ENCODE measurements around the gene RASGRF2. TPM values are rescaled to one million over a fixed set of nuclear protein-coding genes. Genes with fewer than 3 reads are reported as not detected.

Gene RASGRF2
- total RNA-seq, 1 experiment from 2014 or later, result 1.1 TPM

GRCh38 chr5:81205058-81205457 lies 244.9 kb downstream of the RASGRF2 start:
- DNase-seq (ENCODE audit: low read depth), result no peak

GRCh38 chr5:81207009-81207408 lies 246.8 kb downstream of the RASGRF2 start:
- no peak for DNase-seq (ENCODE audit: low read depth)

GRCh38 chr5:81208904-81209303 lies 248.7 kb downstream of the RASGRF2 start:
- peak; percentile 30 for DNase-seq (ENCODE audit: low read depth)

- no peak for DNase-seq (ENCODE audit: low read depth)
Observed at GRCh38 chr5:81209386-81209785, 249.2 kb downstream of the RASGRF2 start.

- DNase-seq (ENCODE audit: low read depth), result no peak
Observed at GRCh38 chr5:81209869-81210493, 249.8 kb downstream of the RASGRF2 start.

GRCh38 chr5:81212211-81212751 lies 252.1 kb downstream of the RASGRF2 start:
- DNase-seq (ENCODE audit: low read depth), result no peak

DNA sequence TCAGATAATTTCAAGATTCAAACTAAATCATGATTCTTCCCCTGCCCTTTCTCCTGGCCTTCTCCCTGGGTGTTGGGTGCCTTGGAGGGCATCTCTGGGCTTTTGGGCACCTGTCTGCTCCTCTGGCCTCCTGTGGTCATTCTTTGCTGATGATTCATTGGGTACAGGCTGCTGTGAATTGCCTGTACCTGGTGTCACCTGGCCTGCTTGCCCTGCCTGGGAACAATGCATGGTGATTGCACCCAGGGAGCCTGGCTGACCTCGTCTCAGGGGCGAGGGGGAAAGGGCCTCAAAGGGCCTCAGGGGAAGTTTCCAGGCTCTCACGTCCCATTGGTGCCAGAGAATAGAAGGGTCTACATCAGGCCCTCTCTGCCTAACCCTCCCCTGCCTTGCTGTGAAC lies 252.9 kb downstream of the RASGRF2 start:
- DNase-seq (ENCODE audit: low read depth), result no peak

GRCh38 chr5:81214848-81215247 lies 254.7 kb downstream of the RASGRF2 start:
- no peak for DNase-seq (ENCODE audit: low read depth)

- DNase-seq (ENCODE audit: low read depth), result no peak
Observed at GRCh38 chr5:81216152-81216551, 256.0 kb downstream of the RASGRF2 start.

DNA sequence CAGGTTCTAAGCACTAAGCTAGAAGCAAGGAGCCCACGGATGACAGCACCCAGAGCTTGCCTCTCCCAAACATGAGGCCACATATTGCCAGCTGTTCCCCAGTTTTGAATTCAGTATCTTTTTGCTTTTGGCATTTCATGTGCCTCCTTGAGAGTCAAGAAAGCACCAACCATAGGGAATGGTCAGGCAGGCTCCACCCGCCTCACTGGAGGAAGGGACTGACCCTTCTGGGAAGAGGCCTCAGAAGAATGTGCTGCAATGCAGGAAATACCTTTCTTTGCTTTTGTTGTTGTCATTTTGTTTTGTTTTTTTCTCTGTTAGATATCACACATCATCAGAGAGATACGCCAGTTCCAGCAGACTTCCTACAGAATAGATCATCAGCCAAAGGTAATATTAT lies 259.2 kb downstream of the RASGRF2 start:
- DNase-seq (ENCODE audit: low read depth), result no peak

- DNase-seq (ENCODE audit: low read depth), result no peak
Observed at GRCh38 chr5:81222285-81222684, 262.1 kb downstream of the RASGRF2 start.

DNA sequence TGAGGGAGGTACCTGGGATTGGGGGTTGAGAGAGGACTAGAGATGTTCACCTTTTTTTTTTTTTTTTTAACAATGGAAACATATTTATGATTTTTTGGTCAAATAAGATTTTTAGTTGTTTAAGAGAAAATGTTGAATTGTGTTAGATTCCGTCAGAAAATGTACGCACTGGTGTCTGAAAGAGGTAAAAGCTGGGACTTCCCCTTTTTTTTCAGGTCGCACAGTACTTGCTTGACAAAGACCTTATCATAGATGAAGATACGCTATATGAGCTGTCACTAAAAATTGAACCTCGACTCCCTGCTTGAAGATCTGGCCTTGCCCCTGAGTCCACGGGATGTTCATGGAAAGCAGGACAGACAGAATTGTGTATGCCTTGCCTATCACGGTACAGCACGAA lies 265.3 kb downstream of the RASGRF2 start:
- DNase-seq (ENCODE audit: low read depth), result no peak

- no peak for DNase-seq (ENCODE audit: low read depth)
Observed at GRCh38 chr5:81226286-81226685, 266.1 kb downstream of the RASGRF2 start.

DNA sequence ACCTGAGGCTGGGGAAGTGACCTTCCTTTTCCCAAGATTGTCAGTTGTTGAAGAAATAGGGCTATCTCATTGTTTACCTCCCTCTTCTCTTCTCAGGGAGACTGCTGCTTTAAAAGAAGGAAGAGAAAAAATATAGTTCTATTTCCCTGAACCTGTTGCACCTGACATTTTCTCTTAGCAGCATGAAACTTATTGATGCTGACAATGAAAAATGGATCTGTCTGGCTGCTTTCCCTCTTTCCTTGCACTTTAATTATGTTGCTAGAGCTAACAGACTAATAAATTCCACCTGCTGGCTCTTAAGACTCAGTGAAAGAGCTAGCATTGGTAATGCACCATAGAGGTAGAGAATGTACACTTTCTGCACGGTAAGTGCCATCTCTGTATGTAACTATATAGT lies 266.8 kb downstream of the RASGRF2 start:
- no peak for DNase-seq (ENCODE audit: low read depth)

GRCh38 chr5:81228084-81228483 lies 267.9 kb downstream of the RASGRF2 start:
- no peak for DNase-seq (ENCODE audit: low read depth)

DNA sequence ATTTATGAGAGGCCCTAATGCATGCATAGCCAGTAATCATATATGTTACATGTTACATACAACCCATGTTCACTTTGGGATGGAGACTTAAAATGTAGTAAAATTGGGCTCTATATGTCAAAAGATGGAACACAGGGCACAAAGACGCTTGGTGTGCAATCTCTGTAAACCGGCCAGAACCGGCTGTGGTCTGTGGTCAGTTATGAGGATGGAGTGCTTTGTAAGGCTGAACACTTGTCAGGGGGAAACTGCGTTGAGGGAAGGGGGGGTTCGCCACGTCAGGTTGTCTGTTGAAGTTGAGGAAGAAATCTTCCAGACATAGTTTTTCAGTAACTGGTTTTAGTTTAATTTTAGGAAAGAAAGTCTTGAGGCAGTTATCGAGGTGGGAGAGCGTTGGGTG lies 270.3 kb downstream of the RASGRF2 start:
- DNase-seq (ENCODE audit: low read depth), result no peak

GRCh38 chr5:81232464-81233079 lies 272.4 kb downstream of the RASGRF2 start:
- no peak for DNase-seq (ENCODE audit: low read depth)

- no peak for DNase-seq (ENCODE audit: low read depth)
Observed at GRCh38 chr5:81233080-81233634, 273.0 kb downstream of the RASGRF2 start, which contains the start of gene CKMT2. Gene CKMT2 (plus strand): TSS chr5:81233322. CDS start chr5:81251133, 17,811 bp downstream.

GRCh38 chr5:81234299-81234698 lies 274.1 kb downstream of the RASGRF2 start:
- DNase-seq (ENCODE audit: low read depth), result no peak

DNA sequence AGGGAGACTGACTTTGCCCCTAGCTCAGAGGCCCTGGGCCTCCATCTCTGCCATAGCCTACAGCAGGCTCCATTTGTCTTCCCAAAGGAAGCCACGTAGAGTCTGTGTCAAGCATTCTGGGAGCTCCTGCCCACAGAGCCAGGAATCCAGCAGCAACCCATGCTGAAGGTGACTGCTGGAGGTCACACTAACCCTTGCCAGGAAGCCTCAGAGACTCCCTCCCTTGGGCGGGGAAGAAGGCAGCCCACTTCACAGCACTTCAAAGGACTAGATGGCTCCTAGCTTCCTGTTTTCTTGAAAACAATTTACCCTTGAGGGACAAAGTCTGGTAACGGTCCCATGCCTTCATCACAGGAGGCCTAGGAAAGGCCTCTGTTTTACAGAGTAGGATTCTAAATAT lies 274.6 kb downstream of the RASGRF2 start:
- DNase-seq (ENCODE audit: low read depth), result no peak

DNA sequence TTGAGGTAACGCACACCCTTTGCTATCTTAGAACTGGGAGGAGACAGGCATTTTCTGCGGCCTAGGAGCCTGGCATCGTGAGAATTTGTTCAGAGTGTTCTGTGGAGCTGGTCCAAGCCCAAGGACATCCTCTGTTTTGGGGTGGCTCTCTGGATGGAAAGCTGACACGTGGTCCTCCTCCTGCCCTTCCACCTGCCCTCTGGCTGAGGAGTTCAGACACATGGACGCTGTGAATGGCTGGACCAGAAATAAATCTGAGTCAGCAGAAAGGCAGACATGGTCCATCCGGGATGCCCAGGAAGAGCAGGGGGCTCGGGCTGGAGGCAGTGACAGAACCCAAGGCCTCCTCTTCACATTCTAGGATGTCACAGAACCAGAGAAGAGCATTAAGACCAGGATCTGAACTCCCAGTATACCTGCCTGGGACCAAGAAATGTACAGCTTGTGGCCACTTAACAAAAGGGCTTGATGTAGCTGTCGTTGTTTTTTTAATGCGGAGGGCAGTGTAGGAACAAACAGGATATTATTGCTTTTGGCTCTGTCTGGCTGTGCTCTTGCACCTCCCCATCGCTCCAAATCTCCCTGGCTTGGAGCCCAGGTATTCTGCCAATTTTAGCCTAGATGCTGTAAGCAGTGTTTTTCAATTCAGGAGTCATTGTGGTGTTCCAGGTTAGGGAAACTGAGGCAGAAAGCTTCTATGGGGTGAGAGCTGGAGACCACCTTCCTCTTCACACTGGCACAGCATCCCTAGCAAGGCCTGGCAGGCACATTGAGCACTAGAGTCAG lies 275.3 kb downstream of the RASGRF2 start:
- no peak for DNase-seq (ENCODE audit: low read depth)

- no peak for DNase-seq (ENCODE audit: low read depth)
Observed at GRCh38 chr5:81238460-81238859, 278.3 kb downstream of the RASGRF2 start.

Measured in Daoy (cell line).